A172 (cell line): ENCODE results near the gene UST. TPM values are rescaled to one million over a fixed set of nuclear protein-coding genes. Genes with fewer than 3 reads are reported as not detected.
A peak's percentile ranks its signal among the peaks of the same experiment; 100 is the strongest.
"Not testable (repeated sequence)": the region's sequence is repeated elsewhere in the genome, so short reads cannot be mapped to it uniquely, and the experiment has no call there.

ENCODE experiments used
- DNase-seq: peaks from one replicate; pipeline ENCODE4 v3.0.0-alpha.2; 2015; ENCODE audit warnings: low spot score
- total RNA-seq: library from RNA; depleted of rRNA; stranded (reverse); fragments of >200 nt; shearing (Covaris generic); gene quantifications from 2 replicates; pipeline ENCODE4 v1.2.3, GENCODE V29; 2014

The UST gene
- total RNA-seq, 1 experiment from 2014 or later, result 2.6 TPM

- no peak for DNase-seq
Measured at GRCh38 chr6:148868901-148869300, 122.1 kb downstream of the UST start.

DNA sequence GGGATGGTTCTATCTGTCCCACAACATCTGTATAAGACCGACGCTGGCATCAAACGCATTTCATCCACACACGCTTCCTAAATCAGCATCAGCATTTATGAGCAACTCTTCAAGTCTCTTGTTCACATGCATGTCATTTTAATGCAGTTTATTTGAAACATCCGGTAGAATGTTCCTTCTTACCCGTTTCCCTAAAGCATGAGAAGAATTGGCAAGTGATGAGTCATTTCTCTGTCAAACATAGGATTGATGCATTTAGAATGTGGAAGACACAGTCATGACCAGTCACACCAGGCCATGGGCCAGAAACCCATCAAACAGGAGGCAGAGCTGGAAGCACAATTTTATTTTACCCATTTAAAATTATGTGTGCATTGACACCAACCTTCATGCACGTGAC, 122.8 kb downstream of the UST start:
- peak; percentile 85 for DNase-seq

- DNase-seq, result no peak
Measured at GRCh38 chr6:148873154-148873553, 126.3 kb downstream of the UST start.

GRCh38 chr6:148873868-148874267, 127.0 kb downstream of the UST start:
- no peak for DNase-seq

GRCh38 chr6:148874698-148875293, 128.0 kb downstream of the UST start:
- no peak for DNase-seq

DNA sequence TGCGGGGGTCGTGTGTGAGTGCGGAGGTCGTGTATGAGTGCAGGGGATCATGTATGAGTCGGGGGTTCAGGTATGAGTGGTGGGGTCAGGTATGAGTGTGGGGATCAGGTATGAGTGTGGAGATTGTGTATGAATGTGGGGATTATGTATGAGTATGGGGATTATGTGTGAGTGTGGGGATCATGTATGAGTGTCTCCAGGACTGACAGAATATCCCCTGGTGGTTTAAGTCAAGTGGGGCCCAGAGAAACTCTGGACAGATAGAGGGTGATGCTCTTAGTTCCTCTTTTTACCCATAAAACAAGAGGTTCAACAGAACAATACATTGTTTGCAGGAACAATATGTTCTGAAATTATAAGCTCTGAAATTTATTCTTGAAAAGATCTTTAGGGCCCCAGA, 131.9 kb downstream of the UST start:
- no peak for DNase-seq

DNA sequence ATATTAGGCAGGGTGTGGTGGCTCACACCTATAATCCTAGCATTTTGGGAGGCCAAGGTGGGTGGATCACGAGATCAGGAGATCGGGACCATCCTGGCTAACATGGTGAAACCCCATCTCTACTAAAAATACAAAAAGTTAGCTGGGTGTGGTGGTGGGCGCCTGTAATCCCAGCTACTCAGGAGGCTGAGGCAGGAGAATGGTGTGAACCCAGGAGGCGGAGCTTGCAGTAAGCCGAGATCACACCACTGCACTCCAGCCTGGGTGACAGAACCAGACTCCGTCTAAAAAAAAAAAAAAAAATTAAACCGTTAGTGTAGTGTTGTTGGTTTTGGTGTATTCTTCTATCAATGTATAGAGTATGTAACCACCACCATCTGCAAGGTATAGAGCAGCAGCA, 133.9 kb downstream of the UST start:
- DNase-seq, result not testable (repeated sequence)

- DNase-seq, result no peak
Measured at GRCh38 chr6:148881593-148882311, 134.9 kb downstream of the UST start.

DNA sequence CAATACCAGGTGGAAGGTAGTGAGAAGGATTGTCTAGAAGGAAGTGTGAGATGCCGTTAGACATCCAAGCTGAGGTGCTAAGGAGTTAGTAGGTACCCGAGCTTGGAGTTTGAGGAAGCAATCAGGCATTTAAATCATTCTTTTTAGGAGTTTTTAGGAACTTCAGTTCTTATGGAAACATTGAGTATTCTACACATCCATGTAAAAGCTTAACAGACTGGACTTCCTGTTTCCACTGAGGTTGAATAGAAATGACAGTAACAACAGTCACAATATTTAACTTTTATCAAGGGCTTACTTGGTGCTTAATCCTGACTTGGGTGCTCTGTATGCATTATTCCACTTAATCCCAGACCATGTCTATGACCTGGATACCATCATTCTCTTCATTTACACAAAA, 136.4 kb downstream of the UST start:
- no peak for DNase-seq

GRCh38 chr6:148884461-148884860, 137.6 kb downstream of the UST start:
- DNase-seq, result no peak

GRCh38 chr6:148885136-148885865, 138.5 kb downstream of the UST start:
- peak; percentile 76 for DNase-seq

DNA sequence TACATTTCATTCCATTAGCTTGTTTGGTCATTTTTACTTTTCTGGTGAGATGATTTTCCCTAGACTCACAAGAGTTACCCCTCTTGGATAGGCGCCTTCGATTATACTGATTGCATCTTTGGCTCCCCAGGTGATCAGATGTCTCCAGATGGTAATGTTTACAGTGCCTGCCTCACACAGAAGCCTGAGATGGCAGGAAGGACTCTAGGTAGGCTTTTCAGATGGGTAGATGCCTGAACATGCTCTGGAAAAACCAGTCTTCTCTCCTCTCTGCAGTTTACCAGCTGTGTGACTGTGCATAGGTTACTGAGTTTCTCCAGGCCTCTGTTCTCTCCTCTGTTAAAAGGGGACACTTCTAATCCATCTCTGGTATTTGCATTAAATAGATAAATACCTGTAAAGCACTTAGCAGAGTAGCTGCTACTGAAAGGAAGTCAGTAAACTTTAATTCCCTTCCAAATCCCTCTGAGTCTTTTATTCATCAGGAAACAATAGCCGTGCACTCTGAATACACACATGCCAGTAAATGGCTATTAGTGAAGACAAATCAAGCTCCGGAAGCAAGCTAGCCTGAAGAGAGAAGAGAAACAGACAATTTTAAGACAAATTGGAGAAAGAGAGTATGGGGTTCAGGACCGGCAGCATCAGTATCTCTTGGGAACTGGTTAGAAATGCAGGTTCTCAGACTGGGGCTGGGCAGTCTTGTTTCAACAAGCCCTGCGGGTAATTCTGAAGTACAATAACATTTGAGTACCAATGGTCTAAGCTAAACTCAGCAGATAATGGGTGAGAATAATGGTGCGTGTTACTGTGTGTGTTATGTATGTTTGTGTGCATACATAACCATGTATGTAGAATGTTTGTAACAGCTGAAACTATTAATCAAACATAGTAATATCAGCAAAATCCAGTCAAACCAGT, 139.4 kb downstream of the UST start:
- no peak for DNase-seq

GRCh38 chr6:148887181-148887580, 140.4 kb downstream of the UST start:
- no peak for DNase-seq

DNA sequence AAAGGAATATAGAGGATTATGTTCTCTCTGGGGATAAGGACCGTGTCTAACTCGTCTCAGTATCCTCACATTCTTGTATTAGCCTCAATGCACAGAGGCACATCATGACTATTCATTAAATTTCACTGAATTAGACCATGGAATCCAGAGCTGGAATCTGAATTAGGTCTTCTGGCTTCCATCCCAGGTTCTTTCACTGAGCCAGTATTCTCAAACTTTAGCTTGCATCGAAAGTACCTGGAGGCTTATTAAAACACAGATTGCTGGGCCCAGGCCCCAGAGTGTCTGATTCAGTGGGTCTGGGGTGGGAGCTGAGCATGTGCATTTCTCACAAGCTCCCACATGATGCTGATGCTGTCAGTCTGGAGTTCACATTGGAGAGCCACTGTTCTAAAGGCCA, 142.0 kb downstream of the UST start:
- no peak for DNase-seq

- no peak for DNase-seq
Measured at GRCh38 chr6:148890096-148890495, 143.3 kb downstream of the UST start.

DNA sequence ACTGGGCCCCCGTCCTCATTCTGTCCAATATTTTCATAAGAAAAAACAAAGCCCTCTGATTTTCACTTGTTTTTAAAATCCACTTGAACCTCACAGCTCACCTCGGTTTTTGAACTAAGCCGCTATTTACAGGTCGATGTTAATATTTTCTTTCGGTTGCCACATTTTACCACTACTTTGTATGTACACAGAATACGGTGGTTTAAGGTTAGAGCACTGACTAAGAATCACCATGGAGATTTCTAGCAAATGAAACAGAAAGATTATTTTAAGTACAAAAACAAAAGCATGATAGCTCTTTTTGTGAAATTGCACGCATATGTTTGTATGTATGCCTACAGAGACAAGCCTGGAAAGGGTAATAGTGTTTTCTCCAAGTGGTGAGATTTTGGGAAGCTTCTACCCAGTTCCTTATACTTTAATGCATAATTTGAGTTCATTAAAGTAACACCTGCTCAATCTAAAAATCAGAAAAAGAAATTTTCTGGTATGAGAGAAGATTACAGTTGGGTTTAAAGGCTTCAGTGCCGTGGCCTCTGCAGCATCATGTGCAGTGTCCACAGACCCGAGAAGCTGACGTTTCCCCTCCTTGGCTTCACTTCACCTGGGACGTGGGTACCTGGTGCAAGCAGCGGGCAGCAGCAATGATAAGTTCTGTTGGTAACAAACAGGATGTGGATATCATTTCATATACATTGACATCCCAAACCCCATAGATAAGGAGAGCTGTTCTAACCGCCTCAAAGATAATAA, 144.0 kb downstream of the UST start:
- no peak for DNase-seq

DNA sequence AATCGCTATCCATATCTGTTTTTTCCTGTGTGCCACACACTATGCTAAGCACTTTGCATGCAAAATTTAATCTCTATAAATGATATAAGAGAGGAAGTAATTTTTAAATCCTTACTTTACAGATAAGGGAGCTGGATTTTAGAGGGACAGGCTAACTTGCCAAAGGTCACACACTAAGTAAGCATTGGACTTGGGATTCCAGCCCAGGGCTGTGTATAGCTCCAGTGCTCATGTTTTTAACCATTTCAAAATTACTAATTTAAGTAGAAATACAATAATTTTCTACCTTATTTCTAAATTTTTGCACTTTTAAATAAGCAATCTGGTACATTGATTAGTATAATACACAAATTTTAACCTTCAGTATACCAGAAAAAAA, 144.6 kb downstream of the UST start:
- no peak for DNase-seq

- DNase-seq, result no peak
Measured at GRCh38 chr6:148892247-148892646, 145.4 kb downstream of the UST start.

DNA sequence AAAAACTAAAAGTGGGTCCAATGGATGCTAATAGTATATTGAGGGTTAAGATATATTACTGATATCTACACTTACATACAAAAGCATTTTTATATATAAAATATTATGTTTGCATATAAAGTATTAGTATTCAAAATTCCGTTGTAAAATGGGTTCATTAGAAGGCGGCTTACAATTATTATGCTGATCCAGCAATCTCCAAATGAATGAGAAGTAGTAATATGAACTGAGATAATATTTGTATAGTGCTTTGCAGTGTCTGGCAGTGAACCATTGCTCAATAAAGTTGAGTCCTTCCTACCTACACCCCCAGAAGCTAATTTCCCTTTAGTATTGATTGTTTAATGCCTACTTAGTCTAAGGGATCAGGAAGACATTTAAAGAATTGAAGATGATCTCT, 146.2 kb downstream of the UST start:
- DNase-seq, result no peak

DNA sequence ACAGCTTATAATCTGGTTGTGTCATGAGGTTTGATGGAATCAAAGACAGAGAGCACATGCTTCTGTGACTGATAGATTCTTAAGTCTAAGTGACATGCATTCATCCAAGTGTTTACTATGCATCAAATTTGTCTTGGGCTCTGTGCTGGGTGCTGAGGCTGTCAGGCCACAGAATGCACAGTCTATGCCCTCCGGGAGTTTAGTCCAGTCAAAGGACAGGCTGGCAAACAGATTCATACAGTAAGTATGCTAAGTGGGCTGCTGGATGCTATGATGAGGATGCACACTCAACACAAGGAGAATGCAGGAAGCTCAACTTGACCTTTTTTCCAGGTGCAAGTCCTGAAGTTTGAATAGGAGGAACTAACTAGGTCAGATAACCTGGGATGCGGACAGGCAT, 146.7 kb downstream of the UST start:
- no peak for DNase-seq

DNA sequence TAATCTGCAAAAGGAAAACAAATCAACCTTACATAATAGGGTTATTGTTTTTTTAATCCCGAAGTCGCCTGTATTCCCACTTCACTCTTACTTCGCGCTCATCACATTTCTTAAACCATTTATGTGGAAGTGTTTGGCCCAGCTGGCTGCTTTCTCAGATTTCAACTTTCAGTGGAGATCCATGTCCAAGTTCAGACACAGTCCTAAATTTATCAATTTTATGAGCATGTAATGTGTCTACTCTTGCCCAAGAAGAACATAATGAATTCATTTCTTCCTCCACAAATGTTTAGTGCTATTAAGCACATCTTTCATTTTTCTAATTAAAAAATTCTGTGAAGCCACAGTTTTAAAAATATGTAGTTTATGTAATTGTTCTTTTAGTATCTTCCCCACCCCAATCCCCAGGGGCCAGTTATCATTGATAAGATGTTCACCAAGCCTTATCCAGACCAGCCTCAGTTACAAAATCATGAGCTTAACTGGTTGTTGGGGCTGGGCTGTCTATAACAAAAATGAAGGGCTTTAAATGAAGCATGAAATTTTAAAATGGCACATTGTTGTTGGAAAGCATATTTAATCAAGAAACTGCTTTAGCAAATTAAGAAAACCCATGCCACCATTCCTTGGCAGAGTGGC, 151.7 kb downstream of the UST start:
- no peak for DNase-seq
